GM23248 (cell line): ENCODE measurements around the gene ZNF227.

Source experiments
- EZH2 ChIP-seq: fragments of 200-600 bp; sonication (generic); IDR thresholded peaks from 2 replicates; pipeline ENCODE4 v1.6.1; 2018; ENCODE audit warnings: antibody characterized with exemption, mild to moderate bottlenecking; ENCODE audit not compliant: insufficient read depth, poor library complexity, severe bottlenecking
- EZH2phosphoT487 ChIP-seq: fragments of 200-600 bp; sonication (generic); IDR thresholded peaks from 2 replicates; pipeline ENCODE4 v1.6.1; 2018; ENCODE audit warnings: antibody characterized with exemption, moderate library complexity, mild to moderate bottlenecking, low read depth; ENCODE audit not compliant: insufficient read depth

GRCh38 chr19:44236384-44236783 is 24.1 kb downstream of the ZNF227 start:
- TF ChIP-seq EZH2phosphoT487 (no peak), EZH2 (no peak)
